NCI-H345 (cell line): ENCODE results near the gene IL15.
"Not testable (repeated sequence)": the region's sequence is repeated elsewhere in the genome, so short reads cannot be mapped to it uniquely, and the experiment has no call there.

Source experiments
- DNase-seq: peaks from one replicate; lab custom pipeline; 2025; lab: John Stamatoyannopoulos, UW

Gene IL15

GRCh38 chr4:141636082-141636770 is at the start of gene IL15:
Gene IL15 (plus strand): TSS chr4:141636583. CDS start chr4:141719465, 82,882 bp downstream.
- peak; percentile 50 for DNase-seq

- no peak for DNase-seq
Measured at GRCh38 chr4:141587897-141588296, 48.5 kb upstream of the IL15 start.

GRCh38 chr4:141595531-141595930 is 40.9 kb upstream of the IL15 start:
- DNase-seq = no peak

GRCh38 chr4:141599853-141600252 is 36.5 kb upstream of the IL15 start:
- no peak for DNase-seq

- not testable (repeated sequence) for DNase-seq
Measured at GRCh38 chr4:141604683-141605082, 31.7 kb upstream of the IL15 start.

GRCh38 chr4:141605425-141605856 is 30.9 kb upstream of the IL15 start:
- DNase-seq = no peak

GRCh38 chr4:141609243-141609642 is 27.1 kb upstream of the IL15 start:
- no peak for DNase-seq

GRCh38 chr4:141610365-141610764 is 26.0 kb upstream of the IL15 start:
- no peak for DNase-seq

- no peak for DNase-seq
Measured at GRCh38 chr4:141614878-141615586, 21.4 kb upstream of the IL15 start.

- not testable (repeated sequence) for DNase-seq
Measured at GRCh38 chr4:141615587-141615918, 20.8 kb upstream of the IL15 start.

GRCh38 chr4:141620715-141621114 is 15.7 kb upstream of the IL15 start:
- DNase-seq = no peak

- no peak for DNase-seq
Measured at GRCh38 chr4:141625023-141625422, 11.4 kb upstream of the IL15 start.

GRCh38 chr4:141630854-141631253 is 5.5 kb upstream of the IL15 start:
- no peak for DNase-seq

GRCh38 chr4:141635736-141636081 is 674 bp upstream of the IL15 start:
- DNase-seq = no peak

- DNase-seq = peak; percentile 32
Measured at GRCh38 chr4:141636771-141637460, 533 bp downstream of the IL15 start.

GRCh38 chr4:141637565-141637964 is 1.2 kb downstream of the IL15 start:
- DNase-seq = no peak

- DNase-seq = no peak
Measured at GRCh38 chr4:141638230-141638629, 1.8 kb downstream of the IL15 start.

- DNase-seq = no peak
Measured at GRCh38 chr4:141640696-141641095, 4.3 kb downstream of the IL15 start.

- DNase-seq = no peak
Measured at GRCh38 chr4:141642063-141642462, 5.7 kb downstream of the IL15 start.

GRCh38 chr4:141642711-141643110 is 6.3 kb downstream of the IL15 start:
- DNase-seq = no peak

GRCh38 chr4:141643557-141643956 is 7.2 kb downstream of the IL15 start:
- no peak for DNase-seq

- DNase-seq = no peak
Measured at GRCh38 chr4:141645611-141646340, 9.4 kb downstream of the IL15 start.

- no peak for DNase-seq
Measured at GRCh38 chr4:141646969-141647368, 10.6 kb downstream of the IL15 start.
